G401 (cell line): Measurements from ENCODE around the gene OBP2B. TPM values are rescaled to one million over a fixed set of nuclear protein-coding genes. Genes with fewer than 3 reads are reported as not detected.
"Not testable (repeated sequence)": the region's sequence is repeated elsewhere in the genome, so short reads cannot be mapped to it uniquely, and the experiment has no call there.

ENCODE experiments used
- DNase-seq: peaks from one replicate; pipeline ENCODE4 v3.0.0-alpha.2; 2015; ENCODE audit warnings: low spot score
- in situ Hi-C: cut with HindIII; loops from 2 replicates; pipeline ENCODE4 v1.10.0; 2016; ENCODE audit warnings: low sequenced_read_pairs, mixed read lengths
- total RNA-seq: library from RNA; depleted of rRNA; stranded (reverse); fragments of >200 nt; shearing (Covaris generic); gene quantifications from 2 replicates; pipeline ENCODE4 v1.2.3, GENCODE V29; 2014; rRNA removed

The OBP2B gene
- not detected in 2 replicates for total RNA-seq

GRCh38 chr9:133208880-133209300 lies at the start of gene OBP2B:
Gene OBP2B, minus strand, starts transcription at chr9:133209250. Its CDS starts 51 bp downstream, at chr9:133209199.
- in situ Hi-C loops: not testable (repeated sequence)

GRCh38 chr9:133258061-133259015 lies 49.3 kb upstream of the OBP2B start:
- no peak for DNase-seq
- in situ Hi-C loops: no loop called here

More at GRCh38 chr9:133208880-133209300, at the start of gene OBP2B:
- DNase-seq: not testable (repeated sequence)

GRCh38 chr9:133257465-133257956 lies 48.5 kb upstream of the OBP2B start:
- in situ Hi-C loops: no loop called here
- no peak for DNase-seq

GRCh38 chr9:133256686-133257091 lies 47.6 kb upstream of the OBP2B start:
- in situ Hi-C loops: no loop called here
- no peak for DNase-seq

- DNase-seq: no peak
- in situ Hi-C loops: no loop called here
Measured at GRCh38 chr9:133256136-133256461, 47.0 kb upstream of the OBP2B start.

GRCh38 chr9:133255371-133256135 lies 46.5 kb upstream of the OBP2B start:
- no peak for DNase-seq
- in situ Hi-C loops: no loop called here

GRCh38 chr9:133254471-133254870 lies 45.4 kb upstream of the OBP2B start:
- no peak for DNase-seq
- in situ Hi-C loops: no loop called here

GRCh38 chr9:133253268-133253667 lies 44.2 kb upstream of the OBP2B start:
- DNase-seq: no peak
- in situ Hi-C loops: no loop called here

GRCh38 chr9:133252301-133253020 lies 43.4 kb upstream of the OBP2B start:
- no peak for DNase-seq
- in situ Hi-C loops: no loop called here

GRCh38 chr9:133251773-133252172 lies 42.7 kb upstream of the OBP2B start:
- in situ Hi-C loops: no loop called here

GRCh38 chr9:133251221-133251620 lies 42.2 kb upstream of the OBP2B start:
- DNase-seq, in situ Hi-C loops: not testable (repeated sequence)

More at GRCh38 chr9:133251773-133252172, 42.7 kb upstream of the OBP2B start:
- no peak for DNase-seq

GRCh38 chr9:133250741-133251170 lies 41.7 kb upstream of the OBP2B start:
- in situ Hi-C loops: no loop called here
- DNase-seq: no peak

GRCh38 chr9:133249337-133249736 lies 40.3 kb upstream of the OBP2B start:
- DNase-seq: no peak
- in situ Hi-C loops: no loop called here

GRCh38 chr9:133248726-133249295 lies 39.8 kb upstream of the OBP2B start:
- in situ Hi-C loops: no loop called here
- no peak for DNase-seq

- in situ Hi-C loops: no loop called here
Measured at GRCh38 chr9:133247632-133248031, 38.6 kb upstream of the OBP2B start.

GRCh38 chr9:133246991-133247390 lies 37.9 kb upstream of the OBP2B start:
- in situ Hi-C loops: no loop called here
- DNase-seq: no peak

More at GRCh38 chr9:133247632-133248031, 38.6 kb upstream of the OBP2B start:
- DNase-seq: no peak

- in situ Hi-C loops: no loop called here
- no peak for DNase-seq
Measured at GRCh38 chr9:133246562-133246961, 37.5 kb upstream of the OBP2B start.

GRCh38 chr9:133242991-133243390 lies 33.9 kb upstream of the OBP2B start:
- in situ Hi-C loops: no loop called here
- DNase-seq: no peak

GRCh38 chr9:133242241-133242640 lies 33.2 kb upstream of the OBP2B start:
- in situ Hi-C loops: no loop called here
- no peak for DNase-seq
